A172 (cell line): ENCODE measurements around the gene INPP4A. TPM values are rescaled to one million over a fixed set of nuclear protein-coding genes. Genes with fewer than 3 reads are reported as not detected.

Experiments
- DNase-seq: peaks from one replicate; pipeline ENCODE4 v3.0.0-alpha.2; 2015; ENCODE audit warnings: low spot score
- total RNA-seq: library from RNA; depleted of rRNA; stranded (reverse); fragments of >200 nt; shearing (Covaris generic); gene quantifications from 2 replicates; pipeline ENCODE4 v1.2.3, GENCODE V29; 2014

Gene INPP4A
- total RNA-seq, 1 experiment from 2014 or later, result 22.0 TPM

GRCh38 chr2:98494699-98495098, 50.0 kb downstream of the INPP4A start:
- DNase-seq, result no peak

DNA sequence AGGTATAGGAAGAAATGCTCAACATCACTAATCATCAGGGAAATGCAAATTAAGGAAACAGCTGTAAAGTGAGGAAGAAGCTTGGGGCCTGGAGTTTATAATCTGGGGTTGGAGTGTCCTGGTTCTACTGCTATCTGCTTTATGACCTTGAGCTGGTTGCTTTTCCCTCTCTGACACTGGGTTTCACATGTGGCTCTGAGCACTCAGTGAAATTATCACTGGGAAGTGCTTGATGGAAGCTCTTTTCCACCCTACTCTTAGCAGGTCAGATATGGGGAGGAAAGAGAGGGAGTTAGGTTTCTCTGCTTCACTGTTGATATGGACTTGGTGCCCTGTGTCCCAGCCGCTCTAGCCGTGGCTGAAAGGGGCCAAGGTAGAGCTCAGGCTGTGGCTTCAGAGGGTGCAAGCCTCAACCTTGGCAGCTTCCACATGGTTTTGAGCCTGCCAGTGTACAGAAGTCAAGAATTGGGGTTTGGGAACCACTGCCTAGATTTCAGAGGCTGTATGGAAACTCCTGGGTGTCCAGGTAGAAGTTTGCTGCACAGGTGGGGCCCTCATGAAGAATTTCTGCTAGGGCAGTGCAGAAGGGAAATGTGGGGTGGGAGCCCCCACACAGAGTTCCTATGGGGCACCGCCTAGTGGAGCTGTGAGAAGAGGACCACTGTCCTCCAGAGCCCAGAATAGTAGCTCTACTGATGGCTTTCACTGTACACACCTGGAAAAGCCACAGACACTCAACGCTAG, 52.3 kb downstream of the INPP4A start:
- no peak for DNase-seq

DNA sequence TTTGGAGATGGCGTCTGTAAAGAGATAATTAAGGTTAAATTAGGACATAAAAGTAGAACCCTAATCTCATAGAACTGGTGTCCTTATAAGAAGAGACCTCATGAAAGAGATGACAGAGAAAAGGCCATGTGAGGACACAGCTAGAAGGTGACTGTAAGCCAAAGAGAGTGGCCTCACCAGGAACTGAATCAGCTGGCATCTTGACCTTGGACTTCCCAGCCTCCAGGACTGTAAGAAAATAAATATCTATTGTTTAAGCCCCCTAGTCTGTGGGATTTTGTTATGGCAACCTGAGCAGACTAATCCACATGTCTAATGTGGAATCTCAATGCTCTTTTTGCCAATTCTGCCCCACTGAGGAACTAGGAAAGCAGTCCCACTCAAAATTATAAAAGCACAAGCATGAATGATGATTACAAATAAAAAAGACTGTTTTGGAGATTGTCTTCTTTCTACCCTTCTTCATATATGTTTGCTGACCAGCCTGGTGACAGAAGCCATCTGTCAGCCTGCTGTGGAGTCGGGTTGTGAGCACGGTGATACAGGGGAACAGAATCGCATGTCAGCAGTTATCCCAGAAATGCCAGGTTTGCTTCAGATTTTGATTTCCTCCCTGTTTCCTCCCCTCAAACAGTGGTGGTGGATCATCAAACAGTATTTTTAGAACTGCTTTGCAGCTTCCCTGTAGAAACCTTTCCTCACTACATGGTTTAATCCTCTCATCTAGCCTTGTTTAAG, 54.2 kb downstream of the INPP4A start:
- DNase-seq, result no peak

- DNase-seq, result no peak
Measured at GRCh38 chr2:98500561-98500960, 55.9 kb downstream of the INPP4A start.

GRCh38 chr2:98501223-98501622, 56.6 kb downstream of the INPP4A start:
- no peak for DNase-seq

DNA sequence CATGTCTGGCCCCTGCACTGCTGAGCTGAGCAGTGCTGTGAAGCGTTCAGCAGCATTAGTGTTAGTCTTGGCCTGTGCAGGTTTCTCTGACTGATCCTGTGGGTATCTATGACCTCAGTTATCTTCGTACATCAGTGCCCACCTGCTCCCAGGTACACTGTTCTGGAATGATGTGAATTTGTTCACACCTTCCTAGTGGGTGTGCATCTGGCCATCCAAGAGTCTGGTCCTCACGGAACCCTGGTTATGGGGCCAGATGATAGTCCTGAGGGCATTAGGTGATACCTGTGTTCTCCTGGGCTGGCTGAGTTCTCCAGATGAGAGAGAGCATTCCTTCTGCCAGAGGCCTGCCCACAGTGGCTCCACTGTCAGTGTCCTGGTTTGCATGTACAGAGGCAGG, 57.2 kb downstream of the INPP4A start:
- no peak for DNase-seq

DNA sequence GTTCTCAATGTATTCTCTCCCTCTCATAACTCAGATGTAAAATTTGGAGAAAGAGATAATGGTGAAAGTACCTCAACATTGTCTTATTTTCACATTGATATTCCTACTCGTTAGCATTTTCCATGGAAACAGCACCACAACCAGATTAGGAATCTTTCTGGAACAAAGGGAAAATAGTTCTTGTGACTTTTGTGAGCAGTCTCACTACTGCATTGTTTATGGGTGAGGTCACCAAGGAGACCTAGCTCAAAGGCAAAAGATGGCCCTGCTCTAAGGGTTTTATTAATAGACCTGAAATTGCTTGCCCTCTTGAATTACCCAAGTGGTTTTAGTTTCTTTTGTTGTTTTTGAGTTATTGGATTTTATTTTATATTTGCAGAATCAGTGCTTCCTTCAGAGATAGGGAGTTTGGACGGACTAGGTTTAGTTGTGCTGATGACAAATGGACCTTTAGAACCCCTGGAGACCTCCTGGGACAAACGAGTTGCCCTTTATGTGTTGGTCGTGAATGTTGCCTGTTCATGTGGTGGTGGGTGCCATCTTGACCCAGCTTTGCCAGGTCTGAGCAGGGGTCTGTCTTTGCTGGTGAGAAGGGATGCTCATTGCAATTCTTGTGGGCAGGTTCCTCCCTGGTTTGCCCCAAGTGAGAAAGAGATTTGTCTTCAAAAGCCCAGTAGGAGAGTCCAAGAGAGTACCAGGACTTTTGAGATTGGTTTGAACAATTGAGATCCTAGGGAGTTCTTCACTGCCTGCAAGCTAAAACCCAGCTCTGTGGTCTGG, 58.1 kb downstream of the INPP4A start:
- peak; percentile 60 for DNase-seq

DNA sequence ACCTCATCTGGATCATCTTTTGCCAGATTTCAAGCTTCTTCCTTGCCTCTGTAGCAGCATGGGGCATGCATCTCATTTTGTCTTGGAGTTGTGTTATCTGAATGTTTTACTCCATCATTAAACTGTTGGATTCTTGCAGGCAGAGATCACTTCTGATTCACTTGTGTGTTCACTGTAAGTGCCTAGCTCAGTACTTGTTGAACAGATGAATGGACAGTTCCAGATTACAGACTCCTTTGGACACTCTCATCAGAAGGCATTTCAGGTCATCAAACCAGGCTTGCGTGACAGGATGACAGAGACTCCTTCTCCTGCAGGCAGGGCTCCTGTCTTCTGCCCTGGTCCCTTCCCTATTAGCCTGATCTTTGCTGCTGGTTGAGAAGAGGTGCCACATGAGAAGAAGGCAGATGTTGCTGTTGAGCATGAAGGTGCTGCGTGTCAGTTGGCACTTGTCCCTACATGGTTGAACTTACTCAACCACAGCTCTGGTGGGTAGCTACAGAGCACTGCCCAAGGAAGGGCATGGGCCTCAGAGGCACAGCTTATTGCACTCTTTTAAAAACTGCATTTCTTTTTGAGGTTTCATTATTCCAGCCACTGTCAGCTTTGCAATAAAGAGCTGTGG, 58.9 kb downstream of the INPP4A start:
- no peak for DNase-seq

DNA sequence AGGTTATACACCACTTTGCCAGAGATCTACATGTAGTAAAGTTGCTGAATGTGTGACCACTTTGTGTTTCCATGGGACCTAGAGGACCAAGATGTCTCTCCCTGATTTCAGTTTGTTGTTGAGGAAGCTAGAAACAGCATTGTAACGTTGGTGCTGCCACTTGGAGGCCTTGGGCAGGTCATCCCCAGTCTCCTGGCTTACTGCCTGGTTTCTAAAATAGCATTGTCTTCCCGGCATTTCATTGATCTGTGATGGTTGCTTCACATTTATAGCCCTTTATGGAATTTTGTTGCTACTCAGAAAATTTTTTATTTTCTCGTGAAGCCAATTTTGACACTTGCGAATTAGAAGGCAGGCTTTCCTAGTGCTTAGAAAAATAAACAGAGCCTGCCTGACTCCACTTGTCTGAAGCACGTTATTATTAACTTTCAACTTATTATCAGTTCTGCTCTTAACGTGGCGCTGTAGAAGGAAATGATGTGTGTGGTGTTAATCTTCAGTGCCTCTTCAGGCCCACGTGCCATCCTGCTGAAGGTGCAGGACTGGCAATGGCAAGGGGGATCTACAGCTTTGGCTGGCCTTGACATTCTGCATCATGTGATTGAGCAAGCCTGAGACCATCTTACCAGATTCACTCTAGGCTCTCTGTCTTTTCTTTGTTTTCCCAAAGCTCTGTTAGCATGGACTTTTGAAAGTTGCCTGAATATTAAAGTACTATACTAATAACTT, 59.9 kb downstream of the INPP4A start:
- no peak for DNase-seq

DNA sequence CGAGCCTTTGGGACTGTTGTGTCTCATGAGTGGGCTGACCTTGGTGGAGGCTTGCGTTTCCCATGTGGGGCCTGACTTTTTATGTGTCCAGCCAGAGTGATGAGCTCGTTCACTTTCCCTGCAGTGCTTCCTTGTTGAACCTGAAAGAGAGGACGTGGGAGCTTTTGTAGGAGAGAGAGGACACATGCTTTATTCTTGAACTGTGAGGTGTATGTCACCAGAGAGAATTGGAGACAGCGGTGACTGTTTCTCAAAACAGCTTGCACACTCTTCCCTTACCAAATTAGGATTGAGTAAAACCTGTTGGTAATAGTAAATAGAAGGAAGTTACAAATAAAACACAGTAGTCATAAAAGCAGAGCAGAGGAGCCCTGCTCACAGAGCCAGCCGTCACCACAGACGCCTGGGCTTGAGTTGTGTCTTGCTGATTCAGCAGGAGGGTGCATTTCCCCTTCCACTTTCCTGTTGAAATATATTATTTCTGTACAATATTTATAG, 60.7 kb downstream of the INPP4A start:
- DNase-seq, result no peak

DNA sequence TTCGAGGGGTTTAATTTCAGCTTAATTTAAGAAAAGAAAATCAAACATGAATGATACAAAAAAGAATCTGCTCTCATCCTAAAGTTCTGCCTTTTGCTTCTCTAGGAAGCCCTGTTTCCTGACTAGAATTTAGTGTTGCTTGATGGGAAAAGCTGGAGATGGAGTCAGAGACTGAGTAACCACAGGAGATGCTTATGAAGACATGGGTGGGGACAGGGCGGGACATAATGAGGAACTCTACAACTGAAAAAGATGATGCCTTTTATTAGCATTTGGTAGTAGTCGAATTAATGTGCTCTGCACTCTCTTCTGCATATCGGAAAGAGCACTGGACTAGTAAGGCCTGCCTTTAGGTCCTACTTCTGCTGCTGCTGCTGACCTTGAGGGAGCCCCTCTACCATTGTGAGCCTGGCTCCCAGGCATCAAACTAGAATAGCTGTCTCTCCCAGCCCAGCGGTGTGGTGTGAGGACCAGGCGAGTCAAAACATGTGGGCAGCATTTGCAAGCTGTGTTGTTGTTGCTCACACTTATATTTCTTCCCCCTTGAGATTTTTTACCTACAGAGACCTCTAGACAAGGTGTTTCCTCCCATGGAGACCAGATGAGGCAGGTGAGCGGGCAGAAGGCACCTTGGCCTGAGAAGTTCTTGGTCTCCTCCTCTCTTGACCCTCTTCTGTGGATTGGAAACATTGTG, 61.5 kb downstream of the INPP4A start:
- no peak for DNase-seq

- DNase-seq, result no peak
Measured at GRCh38 chr2:98506881-98507280, 62.2 kb downstream of the INPP4A start.

- no peak for DNase-seq
Measured at GRCh38 chr2:98507461-98507860, 62.8 kb downstream of the INPP4A start.

DNA sequence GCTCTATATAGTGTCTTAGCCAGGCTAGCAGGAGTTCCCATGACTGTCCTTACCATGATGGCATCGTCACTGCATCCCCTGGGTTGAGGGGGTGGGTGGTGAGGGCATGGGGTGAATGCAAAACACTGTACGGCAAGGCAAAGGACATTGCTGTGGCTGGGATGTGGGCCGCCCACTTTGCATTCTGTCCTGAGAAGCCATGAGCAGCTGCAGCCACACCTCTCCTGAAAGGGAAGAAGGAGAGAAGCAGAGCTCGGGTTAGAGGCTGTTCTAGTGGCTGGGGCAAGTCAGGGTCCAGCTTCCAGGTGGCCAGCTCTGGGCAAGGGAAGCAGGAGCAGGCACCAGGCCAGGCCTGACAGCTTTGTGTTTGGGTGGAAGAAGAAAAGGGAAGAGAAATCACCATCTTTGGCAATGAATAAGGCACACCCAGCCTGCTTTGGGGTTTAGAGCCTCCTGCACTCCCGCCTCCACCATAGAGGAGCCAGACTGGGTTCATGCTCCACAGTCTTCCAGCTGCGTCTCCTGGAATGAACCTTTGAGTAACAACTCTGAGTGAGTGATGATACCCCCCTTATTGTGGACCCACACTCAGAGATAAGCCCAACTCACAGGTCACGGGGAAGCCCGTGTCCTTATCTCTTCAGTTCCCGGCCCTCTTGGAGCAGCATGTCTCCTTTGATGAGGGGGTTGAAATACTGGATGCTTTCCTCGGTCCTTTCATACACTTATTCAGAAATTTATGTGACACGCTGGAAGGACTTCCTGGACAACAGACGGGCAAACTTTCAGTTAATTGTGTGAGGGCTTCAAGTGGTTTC, 63.4 kb downstream of the INPP4A start:
- no peak for DNase-seq

DNA sequence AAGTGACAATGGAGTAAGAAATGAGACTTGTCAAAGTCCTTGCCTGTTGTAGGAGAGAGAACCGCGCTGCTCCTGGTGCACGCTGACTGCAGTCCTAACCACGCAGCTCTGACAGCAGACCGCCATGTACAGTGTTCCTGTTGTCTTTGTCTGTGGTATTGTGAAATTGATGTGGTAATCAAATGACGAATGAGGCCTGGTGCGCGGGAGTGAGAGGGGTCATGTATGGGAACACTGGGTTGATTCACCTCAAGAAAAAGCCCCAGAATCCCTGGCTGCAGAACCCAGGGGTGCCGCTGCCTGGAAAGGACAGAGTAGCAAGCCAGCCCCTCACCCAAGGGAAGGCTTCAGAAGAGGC, 64.0 kb downstream of the INPP4A start:
- no peak for DNase-seq

DNA sequence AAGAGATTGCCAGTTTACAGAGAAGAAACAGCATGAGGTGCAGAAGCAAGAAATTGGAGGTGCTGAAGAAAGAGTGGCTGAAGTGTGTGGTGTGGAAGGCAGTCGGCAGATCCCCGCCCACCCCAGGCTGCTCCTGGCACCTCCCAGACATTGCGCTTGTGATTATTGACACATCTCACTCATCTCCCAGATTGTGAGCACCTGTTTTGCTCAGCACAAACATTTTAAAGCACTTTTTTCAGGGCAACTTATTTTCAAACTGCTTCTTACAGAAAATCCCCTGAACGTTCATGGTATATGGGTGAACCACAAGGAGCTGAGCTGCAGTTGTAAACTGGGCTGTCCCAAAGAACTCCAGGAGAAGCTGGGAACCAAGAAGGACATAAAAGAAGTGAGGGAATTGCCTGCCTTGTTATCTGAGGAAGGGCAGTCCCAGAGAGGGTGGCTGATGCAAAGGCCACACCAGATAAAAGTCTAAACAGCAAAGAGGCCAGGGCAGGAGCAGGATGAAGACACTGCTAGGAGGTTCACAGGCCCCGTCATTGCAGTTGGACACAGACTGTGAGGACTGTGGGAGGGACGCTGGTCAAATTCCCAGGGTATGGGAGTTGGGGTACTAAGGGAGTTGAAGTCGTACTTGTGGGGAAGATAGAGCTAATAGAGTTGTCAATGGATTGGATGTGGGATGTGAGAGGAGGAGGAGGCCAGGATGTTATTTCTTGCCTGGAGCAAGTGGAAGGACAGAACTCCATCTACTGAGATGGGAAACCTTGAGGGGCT, 65.1 kb downstream of the INPP4A start:
- no peak for DNase-seq

DNA sequence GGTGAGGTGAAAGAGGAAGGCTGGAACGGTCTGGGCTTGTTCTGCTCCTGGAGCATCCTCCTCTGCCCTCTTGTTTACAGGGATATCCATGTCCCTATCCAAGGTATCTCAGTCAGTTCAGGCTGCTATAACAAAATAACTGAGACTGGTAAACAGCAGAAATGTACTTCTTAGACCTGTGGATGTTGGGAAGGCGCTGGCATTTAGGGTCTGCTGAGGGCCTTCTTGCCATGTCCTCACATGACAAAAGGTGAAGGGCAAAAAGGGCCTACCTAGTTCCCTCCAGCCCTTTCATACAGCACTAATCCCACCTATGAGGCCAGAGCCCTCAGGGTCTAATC, 65.6 kb downstream of the INPP4A start:
- no peak for DNase-seq

- DNase-seq, result no peak
Measured at GRCh38 chr2:98511981-98512380, 67.3 kb downstream of the INPP4A start.

DNA sequence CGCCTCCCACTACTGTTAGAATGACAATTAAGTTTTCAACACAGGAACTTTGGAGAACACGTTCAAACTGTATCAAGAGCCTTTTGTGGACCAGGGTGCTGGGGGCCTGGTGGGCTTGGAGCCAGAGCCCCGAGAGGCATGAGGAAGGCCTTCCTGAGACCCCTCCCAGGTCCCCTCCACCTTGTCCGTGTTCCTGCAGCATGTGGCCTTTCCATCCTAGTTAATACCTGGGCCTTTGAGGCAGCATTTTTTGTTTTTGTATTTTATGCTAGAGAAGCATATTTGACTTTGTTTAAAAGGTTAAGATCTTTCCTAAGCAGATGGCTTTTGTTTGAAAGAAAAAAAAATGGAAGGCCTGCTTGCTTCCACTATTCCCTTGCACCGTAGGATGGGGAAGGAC, 68.0 kb downstream of the INPP4A start:
- DNase-seq, result no peak
